ENCODE measurements around the gene NR6A1.

NR6A1 gene

DNA sequence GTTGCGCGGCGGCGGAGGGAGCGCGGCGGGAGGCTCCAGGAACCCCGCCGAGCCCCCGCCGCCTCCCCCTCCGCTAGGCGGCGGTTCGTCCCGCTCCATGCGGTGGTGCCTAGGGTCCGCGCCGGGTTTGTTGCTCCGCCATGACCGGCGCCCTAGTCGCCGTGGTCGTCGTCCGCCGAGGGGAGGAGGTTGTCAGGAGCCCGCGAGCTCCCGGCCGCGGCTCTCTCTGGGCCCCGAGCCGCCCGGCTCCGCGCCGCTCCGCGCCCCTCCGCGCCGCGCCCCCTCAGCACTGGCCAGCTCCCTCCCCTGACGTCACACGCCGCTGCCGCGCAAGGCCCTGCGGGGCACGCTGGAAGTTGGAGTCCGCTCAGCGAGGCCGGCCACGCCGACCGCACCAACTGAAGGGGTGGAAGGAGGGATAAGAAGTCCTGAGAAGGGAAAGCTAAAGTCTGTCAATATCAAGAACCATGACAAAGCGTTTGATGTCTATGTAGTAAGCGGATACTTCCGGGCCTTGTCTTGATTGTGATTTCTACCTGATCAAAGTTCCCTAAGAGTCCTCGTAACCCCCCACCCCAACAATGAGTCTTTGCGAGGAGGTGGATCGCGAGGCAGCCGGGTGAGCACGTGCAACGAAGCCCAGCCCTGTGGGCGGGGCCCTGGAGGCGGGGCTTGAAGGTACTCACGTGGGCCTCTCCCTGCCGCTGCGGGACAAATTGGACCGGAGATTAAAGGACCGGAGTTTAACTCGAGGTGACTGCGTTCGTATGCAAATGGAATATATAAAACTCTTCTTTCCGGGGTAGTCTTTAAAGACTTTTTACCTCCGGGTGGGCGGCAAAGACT, at the start of gene NR6A1:
Gene NR6A1 (minus strand): TSS at position 291 of the 846 bp plus-strand sequence.
- DNase-seq = peak; percentile 85

DNA sequence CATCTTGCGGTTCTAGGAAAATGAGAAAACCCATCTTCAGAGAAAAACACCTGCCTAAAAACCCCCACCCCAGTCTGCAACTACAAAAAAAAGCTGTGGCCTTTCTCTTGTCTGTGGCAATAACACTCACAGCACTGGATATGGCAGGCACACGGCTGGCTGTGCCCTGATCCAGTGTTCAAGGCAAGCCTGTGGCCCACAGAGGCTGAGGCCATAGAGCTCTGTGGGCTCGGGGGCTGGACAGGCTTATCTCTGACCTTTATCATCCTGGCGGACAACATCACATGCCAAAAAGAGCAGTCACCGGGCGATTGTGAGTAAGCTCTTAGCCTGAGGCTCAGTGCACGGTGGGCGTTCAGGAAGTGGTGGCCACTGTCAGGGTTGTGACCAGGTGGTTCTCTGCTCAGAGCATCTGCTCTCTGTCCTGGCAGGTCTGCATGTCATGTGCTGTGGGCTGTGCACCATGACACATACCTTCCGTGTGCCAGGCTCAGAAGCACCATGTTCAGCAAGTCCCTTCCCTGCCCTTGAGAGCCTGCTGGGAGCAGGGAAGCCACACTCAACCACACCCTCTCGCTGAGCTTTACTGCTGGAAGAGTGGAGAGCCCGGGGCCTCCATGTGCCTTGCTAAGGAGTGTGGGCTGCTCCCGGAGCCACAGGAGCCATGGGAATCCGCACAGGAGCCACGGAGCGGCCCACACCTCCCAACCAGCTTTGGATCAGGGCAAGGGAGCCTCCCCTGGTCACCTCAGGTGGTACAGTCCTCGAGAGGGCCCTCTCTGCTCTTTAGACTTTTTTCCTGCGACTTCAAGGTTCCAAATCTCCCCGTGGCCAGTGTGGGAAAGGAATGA, 47.5 kb upstream of the NR6A1 start:
- DNase-seq = no peak

DNA sequence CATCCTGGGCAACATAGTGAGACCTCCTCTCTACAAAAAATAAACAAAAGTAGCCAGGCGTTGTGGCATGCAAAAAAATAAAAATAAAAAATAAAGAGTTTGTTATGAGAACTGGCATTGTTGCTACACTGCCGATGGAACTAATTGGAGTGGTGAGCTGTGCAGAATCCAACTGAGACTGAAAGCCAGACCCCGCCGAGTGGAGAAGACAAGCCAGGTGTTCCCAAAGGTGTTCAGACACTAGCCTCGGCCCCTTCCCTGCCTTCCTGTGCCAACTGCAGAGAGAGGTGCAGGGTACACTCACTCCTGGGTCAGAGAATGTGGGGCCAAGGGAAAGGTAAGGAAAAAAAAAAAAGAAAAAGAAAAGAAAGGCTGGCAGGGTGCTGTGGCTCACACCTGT, 44.5 kb upstream of the NR6A1 start:
- no peak for DNase-seq

DNA sequence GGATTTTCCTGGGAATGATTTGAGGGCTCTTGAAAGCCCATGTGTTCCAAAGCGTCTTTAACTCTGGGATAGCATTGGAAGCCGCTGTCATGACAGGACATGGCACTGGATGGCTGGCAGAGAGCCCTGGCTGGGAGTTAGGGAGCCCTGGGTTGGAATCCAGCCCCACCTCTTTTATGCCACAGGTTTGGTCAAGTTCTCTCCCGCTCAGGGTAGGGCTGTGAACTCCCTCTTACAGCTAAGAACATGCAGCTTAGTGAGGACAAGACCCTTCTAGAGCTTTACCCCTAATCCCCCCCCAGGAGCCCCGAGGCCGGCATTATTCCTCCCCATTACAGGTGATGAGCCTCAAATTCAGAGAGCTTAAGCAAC, 43.0 kb upstream of the NR6A1 start:
- DNase-seq = no peak

GRCh38 chr9:124813501-124814163, 42.5 kb upstream of the NR6A1 start:
- DNase-seq = no peak

DNA sequence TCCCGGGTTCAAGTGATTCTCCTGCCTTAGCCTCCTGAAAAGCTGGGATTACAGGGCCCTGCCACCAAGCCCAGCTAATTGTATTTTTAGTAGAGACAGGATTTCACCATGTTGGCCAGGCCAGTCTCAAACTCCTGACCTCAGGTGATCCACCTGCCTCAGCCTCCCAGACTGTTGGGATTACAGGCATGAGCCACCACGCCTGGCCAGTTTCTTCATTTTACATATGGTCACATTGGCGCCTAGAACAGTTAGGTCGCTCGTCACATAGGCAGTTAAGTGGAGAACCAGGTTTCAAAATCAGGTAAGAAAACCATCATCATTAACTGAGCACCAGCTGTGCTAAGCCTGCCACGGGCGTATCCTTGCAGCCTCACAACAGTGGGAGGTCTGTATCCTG, 41.9 kb upstream of the NR6A1 start:
- DNase-seq = no peak

DNA sequence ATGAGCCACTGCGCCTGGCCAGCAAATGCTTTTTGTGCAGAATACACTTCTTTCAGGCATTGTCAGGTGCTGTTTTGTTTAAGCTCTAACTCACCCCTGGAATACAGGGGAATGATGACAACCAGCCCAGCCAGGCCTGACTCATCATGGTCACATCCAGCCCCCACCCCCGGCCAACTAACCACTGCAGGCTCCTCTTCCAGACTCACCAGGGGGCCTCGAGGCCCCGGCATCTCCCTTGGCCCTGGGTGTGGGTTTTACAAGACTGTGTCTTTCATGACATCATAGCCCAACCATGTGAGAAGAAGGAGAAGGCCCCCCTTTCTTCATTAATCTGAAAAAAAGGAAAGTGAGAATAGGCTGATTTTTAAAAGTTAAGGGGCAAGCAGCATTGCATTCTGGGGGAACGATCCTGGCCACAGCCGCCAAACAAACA, 41.3 kb upstream of the NR6A1 start:
- DNase-seq = no peak

DNA sequence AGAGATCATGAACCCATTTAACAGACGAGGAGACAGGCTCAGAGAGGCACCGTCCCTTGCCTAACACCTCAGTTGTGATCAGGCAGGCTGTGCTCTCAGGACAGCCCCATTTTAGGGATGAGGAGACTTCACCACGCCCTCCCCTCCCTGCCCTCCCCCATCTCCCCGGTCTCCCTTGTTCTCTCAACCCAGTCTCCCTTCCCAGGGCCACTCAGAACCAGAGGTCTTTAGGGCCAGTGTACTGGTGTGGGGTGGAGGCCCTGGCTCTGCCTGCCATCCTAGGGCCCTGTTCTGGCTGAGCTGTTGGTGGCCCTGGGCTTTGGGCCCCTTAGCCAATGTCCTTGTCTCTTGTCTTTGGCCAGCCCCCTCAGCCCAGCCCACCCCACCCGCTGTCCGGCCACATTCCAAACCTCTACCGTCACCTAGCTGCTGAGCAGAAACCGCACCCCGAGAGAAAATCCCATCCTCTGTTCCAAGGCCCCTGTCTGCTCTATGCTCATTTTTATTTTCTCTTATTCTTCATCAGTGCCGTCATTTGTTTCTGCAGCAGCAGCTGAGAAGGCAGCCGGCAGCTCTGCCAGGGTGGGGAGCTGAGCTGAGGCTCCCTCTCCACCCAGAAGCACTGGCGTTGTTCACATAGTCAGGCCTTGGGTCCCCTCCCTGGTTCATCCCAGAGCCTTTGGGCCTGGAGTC, 39.7 kb upstream of the NR6A1 start:
- no peak for DNase-seq

DNA sequence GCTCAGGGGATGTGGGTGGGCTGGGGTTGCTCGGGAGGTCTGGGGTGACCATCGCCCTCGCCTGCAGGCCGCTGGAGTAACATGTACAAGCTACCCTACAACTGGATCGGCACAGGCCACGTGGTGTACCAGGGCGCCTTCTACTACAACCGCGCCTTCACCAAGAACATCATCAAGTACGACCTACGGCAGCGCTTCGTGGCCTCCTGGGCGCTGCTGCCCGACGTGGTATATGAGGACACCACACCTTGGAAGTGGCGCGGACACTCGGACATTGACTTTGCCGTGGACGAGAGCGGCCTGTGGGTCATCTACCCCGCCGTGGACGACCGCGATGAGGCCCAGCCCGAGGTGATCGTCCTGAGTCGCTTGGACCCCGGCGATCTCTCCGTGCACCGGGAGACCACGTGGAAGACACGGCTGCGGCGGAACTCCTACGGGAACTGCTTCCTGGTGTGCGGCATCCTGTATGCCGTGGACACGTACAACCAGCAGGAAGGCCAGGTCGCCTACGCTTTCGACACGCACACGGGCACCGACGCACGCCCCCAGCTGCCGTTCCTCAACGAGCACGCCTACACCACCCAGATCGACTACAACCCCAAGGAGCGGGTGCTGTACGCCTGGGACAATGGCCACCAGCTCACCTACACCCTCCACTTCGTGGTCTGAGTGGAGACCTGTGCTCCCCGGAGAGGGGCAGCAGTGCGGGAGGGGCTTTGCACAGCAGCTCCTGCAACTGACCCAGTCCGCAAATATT, 38.8 kb upstream of the NR6A1 start:
- no peak for DNase-seq

DNA sequence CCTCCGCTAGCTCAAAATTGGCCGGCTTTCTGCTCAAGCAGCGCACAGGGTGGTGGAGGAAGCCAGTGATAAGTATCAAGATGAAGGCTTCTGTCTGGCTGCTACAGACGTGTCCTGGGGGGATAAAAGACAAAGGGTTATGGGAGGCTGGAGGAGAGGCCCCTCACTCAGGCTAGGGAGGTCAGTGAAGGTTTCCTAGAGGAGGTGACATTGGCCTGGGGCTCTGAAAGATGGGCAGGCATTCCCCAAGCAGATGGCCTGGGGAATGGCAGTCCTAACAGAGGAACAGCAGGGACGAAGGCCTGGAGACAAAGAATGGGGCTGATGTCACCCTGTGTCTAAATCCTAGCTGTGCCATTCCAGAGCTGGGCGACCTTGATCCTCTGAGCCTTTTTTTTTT, 38.1 kb upstream of the NR6A1 start:
- DNase-seq = no peak

GRCh38 chr9:124808246-124808956, 37.3 kb upstream of the NR6A1 start:
- no peak for DNase-seq

DNA sequence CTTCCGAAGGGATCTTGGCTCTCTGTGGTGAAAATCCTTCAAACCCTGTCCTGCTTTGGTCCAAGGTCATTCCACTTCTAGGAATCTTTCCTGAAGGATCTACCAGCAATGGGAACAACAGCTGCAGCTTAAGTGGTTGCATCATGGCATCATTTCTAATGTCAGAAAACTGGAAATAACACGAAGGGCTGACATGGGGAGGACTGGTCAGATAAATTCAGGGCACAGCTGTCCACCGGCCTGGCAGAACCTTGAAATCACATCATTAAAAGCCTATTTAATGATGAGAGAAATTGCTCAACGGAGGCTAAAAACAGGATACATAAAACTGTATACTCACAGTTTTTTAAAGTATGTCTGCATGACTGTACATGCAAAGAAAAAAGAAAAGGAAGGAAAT, 34.1 kb upstream of the NR6A1 start:
- DNase-seq = no peak

- DNase-seq = no peak
These were observed 32.8 kb upstream of the NR6A1 start for GRCh38 chr9:124803911-124804310.

DNA sequence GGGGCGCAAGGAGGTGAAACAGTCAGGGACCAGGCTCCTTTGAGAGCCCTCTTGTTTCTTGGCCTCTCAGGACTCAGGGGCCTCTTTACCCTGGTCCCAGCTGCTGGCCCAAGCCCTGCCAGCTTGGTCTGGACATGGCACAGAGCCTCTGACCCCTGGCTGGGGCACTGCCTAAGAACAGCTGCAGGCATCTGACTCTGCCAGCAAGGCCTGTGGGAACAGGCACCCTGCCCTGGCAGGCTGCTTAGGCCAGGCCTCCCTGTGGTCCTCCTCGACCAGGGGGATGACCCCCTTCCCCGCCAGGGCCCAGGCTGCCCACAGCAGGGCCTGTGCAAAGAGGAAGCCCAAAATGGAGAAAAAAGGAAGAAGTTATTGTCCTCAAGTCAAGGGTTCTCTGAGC, 31.3 kb upstream of the NR6A1 start:
- no peak for DNase-seq

GRCh38 chr9:124801356-124801755, 30.2 kb upstream of the NR6A1 start:
- no peak for DNase-seq

DNA sequence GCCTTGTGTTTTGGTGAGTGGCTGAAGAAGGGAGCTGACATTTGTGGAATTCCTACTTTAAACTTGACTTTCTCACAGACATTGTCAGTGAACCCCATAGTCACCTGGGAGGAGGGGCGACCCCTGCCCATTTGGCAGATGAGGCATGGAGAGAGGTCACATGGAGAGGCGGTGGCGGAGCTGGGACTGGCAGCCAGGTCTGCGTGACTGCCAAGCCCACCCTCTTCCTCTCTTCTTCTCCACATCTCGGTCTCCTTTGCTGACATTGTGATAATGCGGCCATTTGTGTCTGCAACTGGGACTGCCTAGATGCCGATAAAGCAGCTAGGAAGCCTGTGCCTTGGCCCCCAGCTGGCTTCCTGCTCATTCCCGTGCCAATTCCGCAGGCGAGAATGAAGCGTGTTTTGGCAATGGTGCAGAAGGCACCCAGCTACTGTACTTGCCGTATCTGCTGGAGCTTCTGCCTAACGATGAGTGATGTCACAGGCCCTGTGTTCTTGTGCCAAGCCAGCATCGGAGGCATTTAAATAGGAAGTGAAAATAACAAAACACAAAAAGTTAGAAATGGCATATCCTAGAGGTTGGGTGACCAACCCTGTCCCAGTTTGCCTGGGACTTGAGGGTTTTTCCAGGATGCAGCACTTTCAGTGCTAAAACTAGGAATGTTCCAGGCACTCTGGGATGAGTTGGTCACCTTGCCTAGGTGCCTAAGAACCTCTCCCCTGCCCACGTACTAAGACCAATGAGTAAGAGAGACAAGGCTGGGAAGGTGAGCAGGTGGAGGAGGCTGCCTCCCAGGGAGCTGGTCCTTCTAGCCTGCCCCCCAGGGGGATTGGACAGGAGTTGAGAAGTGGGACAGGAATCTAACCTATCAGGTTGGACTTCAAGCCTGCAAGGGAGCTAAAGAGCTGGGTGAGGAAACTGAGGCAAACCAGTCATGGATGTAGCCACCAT, 29.5 kb upstream of the NR6A1 start:
- DNase-seq = no peak

GRCh38 chr9:124799274-124800006, 28.3 kb upstream of the NR6A1 start:
- DNase-seq = no peak

GRCh38 chr9:124797343-124798103, 26.4 kb upstream of the NR6A1 start:
- no peak for DNase-seq
